Activated T-helper 1 cell treated with anti-CD3 and anti-CD28 coated beads, Interleukin-2, amount 50 U/mL, for 16 hours (primary cell): ENCODE data around the gene PCDHA6.
"Not testable (repeated sequence)": the region's sequence is repeated elsewhere in the genome, so short reads cannot be mapped to it uniquely, and the experiment has no call there.

Experiments used
- DNase-seq, 2 donors: peaks; one replicate each; pipeline ENCODE4 v3.0.0-alpha.2; 2020; ENCODE audit warnings: low read depth in 1 of 2, low spot score in 1 of 2

PCDHA6 gene, protein sequence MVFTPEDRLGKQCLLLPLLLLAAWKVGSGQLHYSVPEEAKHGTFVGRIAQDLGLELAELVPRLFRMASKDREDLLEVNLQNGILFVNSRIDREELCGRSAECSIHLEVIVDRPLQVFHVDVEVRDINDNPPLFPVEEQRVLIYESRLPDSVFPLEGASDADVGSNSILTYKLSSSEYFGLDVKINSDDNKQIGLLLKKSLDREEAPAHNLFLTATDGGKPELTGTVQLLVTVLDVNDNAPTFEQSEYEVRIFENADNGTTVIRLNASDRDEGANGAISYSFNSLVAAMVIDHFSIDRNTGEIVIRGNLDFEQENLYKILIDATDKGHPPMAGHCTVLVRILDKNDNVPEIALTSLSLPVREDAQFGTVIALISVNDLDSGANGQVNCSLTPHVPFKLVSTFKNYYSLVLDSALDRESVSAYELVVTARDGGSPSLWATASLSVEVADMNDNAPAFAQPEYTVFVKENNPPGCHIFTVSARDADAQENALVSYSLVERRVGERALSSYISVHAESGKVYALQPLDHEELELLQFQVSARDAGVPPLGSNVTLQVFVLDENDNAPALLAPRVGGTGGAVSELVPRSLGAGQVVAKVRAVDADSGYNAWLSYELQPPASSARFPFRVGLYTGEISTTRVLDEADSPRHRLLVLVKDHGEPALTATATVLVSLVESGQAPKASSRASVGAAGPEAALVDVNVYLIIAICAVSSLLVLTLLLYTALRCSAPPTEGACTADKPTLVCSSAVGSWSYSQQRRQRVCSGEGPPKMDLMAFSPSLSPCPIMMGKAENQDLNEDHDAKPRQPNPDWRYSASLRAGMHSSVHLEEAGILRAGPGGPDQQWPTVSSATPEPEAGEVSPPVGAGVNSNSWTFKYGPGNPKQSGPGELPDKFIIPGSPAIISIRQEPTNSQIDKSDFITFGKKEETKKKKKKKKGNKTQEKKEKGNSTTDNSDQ

DNA sequence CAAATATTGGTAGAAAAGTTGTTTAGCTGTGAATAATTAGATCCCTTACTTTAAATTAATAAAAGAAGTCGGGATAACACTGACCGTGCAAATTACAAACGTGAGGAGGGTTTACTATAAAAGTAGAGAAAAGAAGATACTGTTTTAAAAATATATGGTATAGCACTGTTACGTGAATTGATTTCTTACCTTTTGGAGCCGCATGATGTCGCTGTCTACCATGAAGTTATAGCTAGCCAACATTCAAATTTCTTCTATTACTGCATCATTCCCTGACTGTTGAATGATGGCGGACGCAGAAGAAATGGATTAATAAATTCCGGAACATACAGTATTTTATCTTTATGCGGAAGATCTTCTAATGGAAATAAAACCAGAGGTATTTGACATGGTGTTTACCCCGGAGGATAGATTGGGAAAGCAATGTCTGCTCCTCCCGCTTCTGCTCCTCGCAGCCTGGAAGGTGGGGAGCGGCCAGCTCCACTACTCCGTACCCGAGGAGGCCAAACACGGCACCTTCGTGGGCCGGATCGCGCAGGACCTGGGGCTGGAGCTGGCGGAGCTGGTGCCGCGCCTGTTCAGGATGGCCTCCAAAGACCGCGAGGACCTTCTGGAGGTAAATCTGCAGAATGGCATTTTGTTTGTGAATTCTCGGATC, at the start of gene PCDHA6:
Gene PCDHA6, plus strand, starts transcription at position 257 of the 658 bp plus-strand sequence. Its CDS starts 132 bp downstream, at position 389.
- DNase-seq = no peak

DNA sequence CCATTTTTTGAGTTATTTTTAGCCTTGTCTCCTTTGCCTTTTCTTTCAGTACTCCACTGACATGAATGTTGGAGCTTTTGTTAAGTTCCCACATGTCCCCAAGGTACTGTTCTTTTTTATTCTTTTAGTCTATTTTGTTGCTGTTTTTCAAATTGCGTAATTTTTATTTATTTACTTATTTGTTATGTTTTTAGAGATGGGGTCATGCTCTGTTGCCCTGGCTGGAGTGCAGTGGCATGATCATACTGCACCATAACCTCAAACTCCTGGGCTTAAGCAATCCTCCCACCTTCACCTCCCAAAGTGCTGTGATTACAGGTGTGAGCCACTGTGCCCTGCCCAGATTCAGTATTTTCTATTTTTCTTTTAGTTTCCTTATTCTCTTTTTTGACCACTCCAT, 47.2 kb upstream of the PCDHA6 start:
- DNase-seq = no peak

DNA sequence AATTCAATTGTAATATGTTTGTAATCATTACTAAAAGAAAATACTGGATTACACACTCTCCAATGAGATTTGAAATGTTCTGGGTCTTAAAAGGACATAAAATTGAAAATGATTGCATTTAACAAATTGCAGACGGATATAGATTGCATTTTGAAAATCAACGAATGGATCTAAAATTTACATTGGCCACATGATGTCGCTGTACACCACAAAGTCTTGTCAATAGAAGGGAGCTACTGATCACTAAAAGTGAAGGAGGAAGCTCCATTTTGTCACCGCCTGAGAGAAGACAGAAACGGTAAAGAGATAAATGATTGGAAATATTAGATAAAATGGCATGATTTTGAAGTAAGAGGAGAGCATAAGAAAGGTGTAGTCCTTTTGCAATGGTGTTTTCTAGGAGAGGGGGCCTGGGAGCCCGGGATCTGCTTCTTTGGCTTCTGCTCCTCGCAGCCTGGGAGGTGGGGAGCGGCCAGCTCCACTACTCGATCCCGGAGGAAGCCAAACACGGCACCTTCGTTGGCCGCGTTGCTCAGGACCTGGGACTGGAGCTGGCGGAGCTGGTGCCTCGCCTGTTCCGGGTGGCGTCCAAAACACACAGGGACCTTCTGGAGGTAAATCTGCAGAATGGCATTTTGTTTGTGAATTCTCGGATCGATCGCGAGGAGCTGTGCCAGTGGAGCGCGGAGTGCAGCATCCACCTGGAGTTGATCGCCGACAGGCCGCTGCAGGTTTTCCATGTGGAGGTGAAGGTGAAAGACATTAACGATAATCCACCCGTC, 41.7 kb upstream of the PCDHA6 start, which contains the start of gene PCDHA1:
Gene PCDHA1, plus strand, starts transcription at position 236 of the 782 bp plus-strand sequence.
- no peak for DNase-seq

DNA sequence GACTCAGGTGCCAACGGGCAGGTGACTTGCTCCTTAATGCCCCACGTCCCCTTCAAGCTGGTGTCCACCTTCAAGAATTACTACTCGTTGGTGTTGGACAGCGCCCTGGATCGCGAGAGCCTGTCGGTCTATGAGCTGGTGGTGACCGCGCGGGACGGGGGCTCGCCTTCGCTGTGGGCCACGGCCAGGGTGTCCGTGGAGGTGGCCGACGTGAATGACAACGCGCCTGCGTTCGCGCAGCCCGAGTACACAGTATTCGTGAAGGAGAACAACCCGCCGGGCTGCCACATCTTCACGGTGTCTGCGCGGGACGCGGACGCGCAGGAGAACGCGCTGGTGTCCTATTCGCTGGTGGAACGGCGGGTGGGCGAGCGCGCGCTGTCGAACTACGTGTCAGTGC, 40.3 kb upstream of the PCDHA6 start:
- DNase-seq = not testable (repeated sequence)

DNA sequence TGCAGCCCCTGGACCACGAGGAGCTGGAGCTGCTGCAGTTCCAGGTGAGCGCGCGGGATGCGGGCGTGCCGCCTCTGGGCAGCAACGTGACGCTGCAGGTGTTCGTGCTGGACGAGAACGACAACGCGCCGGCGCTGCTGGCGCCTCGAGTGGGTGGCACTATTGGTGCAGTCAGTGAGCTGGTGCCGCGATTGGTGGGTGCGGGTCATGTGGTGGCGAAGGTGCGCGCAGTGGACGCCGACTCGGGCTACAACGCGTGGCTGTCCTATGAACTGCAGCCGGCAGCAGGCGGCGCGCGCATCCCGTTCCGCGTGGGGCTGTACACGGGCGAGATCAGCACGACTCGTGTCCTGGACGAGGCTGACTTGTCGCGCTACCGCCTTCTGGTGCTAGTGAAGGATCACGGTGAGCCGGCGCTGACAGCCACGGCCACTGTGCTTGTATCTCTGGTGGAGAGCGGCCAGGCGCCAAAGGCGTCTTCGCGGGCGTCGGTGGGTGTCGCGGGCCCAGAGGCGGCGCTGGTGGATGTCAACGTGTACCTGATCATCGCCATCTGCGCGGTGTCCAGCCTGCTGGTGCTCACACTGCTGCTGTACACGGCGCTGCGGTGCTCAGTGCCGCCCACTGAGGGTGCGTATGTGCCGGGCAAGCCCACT, 39.8 kb upstream of the PCDHA6 start:
- not testable (repeated sequence) for DNase-seq

DNA sequence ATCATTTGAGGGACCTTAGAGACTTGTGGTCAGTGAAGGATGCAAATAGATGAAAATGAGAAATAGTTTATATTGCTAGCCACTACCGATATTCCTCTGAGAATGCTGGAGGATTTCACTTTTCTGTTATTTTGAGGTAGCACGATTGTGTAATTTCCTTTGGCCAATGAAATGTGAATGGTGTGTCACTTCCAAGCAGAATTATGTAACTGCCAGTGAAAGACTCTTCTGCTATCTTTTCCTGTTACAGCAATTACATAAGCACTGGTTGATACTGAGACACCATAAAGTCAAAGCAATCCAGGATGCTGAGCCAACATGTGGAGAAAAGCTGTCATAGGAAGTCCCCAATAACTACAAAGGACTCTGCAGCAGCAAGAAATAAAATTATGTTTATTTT, 36.7 kb upstream of the PCDHA6 start:
- DNase-seq = no peak

DNA sequence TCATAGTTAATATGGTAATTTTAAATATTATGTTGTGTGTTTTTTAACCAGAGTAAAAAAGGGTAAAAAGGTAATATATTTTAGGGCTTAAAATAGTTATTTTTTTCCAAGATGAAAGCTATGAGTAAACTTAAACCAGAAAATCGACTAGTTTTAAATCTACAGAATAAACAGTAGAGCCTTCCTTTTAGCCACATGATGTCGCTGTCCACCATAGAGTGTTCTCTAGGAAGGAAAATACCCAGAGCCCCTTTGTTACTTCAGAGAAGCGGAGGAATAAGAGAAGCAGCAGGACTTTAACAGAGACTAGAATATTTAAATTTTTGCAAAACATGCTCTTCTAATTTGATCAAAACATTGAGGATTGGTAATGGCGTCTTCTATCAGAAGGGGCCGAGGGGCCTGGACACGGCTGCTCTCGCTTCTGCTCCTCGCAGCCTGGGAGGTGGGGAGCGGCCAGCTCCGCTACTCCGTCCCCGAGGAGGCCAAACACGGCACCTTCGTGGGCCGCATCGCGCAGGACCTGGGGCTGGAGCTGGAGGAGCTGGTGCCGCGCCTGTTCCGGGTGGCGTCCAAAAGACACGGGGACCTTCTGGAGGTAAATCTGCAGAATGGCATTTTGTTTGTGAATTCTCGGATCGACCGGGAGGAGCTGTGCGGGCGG, 33.0 kb upstream of the PCDHA6 start, which contains the start of gene PCDHA2:
Gene PCDHA2, plus strand, starts transcription at position 258 of the 664 bp plus-strand sequence.
- DNase-seq = no peak

DNA sequence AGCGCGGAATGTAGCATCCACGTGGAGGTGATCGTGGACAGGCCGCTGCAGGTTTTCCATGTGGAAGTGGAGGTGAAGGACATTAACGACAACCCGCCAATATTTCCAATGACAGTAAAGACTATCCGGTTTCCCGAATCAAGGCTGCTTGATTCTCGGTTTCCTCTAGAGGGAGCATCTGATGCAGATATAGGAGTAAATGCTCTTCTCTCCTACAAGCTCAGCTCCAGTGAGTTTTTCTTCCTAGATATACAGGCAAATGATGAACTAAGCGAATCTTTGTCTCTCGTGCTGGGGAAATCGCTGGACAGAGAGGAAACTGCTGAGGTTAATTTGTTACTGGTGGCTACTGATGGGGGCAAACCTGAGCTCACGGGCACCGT, 32.5 kb upstream of the PCDHA6 start:
- DNase-seq = no peak

DNA sequence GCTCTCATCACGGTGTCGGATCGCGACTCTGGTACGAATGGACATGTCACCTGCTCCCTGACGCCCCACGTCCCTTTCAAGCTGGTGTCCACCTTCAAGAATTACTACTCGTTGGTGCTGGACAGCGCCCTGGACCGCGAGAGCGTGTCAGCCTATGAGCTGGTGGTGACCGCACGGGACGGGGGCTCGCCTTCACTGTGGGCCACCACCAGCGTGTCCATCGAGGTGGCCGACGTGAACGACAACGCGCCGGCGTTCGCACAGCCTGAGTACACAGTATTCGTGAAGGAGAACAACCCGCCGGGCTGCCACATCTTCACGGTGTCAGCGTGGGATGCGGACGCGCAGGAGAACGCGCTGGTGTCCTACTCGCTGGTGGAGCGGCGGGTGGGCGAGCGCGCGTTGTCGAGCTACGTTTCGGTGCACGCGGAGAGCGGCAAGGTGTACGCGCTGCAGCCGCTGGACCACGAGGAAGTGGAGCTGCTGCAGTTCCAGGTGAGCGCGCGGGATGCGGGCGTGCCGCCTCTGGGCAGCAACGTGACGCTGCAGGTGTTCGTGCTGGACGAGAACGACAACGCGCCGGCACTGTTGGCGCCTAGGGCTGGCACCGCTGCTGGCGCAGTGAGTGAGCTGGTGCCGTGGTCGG, 31.6 kb upstream of the PCDHA6 start:
- DNase-seq = not testable (repeated sequence)

DNA sequence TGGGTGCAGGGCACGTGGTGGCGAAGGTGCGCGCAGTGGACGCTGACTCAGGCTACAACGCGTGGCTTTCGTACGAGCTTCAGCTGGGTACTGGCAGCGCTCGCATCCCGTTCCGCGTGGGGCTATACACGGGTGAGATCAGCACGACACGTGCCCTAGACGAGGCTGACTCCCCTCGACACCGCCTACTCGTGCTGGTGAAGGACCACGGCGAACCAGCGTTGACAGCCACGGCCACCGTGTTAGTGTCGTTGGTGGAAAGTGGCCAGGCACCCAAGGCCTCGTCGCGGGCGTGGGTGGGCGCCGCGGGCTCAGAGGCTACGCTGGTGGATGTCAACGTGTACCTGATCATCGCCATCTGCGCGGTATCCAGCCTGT, 31.1 kb upstream of the PCDHA6 start:
- no peak for DNase-seq

DNA sequence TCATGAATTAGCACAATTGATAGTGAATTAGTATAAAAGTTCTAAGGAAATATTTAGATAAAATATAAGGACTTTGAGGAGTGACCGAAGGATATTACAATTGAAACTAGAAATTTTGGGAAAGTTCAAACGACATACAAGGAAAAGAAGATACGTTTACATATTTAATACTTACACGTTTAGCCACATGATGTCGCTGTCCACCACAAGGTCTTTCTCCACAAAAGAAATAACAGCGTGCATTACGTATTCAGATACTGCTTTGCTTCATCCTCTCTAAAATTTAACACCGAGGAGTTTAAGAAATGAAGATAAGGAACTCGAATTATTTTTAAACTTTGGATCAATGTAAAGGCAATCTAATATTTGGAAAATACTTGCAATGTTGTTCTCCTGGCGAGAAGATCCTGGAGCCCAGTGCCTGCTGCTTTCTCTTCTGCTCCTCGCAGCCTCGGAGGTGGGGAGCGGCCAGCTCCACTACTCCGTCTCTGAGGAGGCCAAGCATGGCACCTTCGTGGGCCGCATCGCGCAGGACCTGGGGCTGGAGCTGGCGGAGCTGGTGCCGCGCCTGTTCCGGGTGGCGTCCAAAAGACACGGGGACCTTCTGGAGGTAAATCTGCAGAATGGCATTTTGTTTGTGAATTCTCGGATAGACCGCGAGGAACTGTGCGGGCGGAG, 26.8 kb upstream of the PCDHA6 start, which contains the start of gene PCDHA3:
Gene PCDHA3, plus strand, starts transcription at position 242 of the 678 bp plus-strand sequence.
- DNase-seq = no peak

DNA sequence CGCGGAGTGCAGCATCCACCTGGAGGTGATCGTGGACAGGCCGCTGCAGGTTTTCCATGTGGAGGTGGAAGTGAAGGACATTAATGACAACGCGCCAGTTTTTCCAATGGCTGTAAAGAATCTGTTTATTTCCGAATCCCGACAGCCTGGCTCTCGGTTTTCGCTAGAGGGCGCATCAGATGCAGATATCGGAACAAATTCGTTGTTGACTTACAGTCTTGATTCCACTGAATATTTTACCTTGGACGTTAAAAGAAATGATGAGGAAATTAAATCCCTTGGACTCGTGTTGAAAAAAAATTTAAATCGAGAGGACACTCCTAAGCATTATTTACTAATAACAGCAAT, 26.3 kb upstream of the PCDHA6 start:
- no peak for DNase-seq

DNA sequence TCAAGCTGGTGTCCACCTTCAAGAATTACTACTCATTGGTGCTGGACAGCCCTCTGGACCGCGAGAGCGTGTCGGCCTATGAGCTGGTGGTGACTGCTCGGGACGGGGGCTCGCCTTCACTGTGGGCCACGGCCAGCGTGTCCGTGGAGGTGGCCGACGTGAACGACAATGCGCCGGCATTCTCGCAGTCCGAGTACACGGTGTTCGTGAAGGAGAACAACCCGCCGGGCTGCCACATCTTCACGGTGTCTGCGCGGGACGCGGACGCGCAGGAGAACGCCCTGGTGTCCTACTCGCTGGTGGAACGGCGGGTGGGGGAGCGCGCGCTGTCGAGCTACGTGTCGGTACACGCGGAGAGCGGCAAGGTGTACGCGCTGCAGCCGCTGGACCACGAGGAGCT, 25.4 kb upstream of the PCDHA6 start:
- DNase-seq = not testable (repeated sequence)

DNA sequence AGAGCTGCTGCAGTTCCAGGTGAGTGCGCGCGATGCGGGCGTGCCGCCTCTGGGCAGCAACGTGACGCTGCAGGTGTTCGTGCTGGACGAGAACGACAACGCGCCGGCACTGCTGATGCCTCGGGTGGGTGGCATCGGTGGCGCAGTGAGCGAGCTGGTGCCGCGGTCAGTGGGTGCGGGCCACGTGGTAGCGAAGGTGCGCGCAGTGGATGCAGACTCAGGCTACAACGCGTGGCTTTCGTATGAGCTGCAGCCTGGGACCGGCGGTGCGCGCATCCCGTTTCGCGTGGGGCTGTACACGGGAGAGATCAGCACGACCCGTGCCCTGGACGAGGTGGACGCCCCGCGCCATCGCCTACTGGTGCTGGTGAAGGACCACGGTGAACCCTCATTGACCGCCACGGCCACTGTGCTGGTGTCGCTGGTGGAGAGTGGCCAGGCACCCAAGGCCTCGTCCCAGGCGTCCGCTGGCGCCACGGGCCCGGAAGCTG, 24.9 kb upstream of the PCDHA6 start:
- no peak for DNase-seq

DNA sequence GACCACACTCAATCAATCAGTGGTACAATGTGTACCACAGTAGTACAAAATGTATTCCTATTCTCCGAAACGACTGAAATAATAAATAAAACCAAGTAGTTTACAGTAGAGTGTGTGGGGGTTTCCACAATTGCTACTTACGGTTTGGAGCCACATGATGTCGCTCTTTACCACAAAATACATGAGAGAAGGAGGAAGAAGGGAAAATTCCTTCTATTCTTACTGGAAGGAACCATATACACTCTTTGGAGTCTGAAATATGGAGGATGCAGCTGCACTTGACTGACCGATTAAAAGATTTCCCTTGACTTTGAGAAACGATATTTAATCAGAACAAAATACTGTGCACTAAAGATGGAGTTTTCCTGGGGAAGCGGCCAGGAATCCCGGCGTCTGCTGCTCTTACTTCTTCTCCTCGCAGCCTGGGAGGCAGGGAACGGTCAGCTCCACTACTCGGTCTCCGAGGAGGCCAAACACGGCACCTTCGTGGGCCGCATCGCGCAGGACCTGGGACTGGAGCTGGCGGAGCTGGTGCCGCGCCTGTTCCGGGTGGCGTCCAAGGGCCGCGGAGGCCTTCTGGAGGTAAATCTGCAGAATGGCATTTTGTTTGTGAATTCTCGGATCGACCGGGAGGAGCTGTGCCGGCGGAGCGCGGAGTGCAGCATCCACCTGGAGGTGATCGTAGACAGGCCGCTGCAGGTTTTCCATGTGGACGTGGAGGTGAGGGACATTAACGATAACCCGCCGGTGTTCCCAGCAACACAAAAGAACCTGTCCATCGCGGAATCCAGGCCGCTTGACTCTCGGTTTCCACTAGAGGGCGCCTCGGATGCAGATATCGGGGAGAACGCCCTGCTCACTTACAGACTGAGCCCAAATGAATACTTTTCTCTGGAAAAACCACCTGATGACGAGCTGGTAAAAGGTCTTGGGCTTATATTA, 20.7 kb upstream of the PCDHA6 start, which contains the start of gene PCDHA4:
Gene PCDHA4, plus strand, starts transcription at position 235 of the 942 bp plus-strand sequence.
- DNase-seq = no peak

DNA sequence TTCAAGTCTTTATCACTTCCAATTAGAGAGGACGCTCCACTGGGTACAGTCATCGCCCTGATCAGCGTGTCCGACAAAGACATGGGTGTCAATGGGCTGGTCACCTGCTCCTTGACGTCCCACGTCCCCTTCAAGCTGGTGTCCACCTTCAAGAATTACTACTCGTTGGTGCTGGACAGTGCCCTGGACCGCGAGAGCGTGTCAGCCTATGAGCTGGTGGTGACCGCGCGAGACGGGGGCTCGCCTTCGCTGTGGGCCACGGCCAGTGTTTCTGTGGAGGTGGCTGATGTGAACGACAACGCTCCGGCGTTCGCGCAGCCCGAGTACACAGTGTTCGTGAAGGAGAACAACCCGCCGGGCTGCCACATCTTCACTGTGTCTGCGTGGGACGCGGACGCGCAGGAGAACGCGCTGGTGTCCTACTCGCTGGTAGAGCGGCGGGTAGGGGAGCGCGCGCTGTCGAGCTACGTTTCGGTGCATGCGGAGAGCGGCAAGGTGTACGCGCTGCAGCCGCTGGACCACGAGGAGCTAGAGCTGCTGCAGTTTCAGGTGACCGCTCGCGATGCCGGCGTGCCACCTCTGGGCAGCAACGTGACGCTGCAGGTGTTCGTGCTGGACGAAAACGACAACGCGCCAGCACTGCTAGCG, 19.4 kb upstream of the PCDHA6 start:
- not testable (repeated sequence) for DNase-seq
